ENCODE results near the gene DCAF4.

DCAF4 gene

GRCh38 chr14:72916174-72916573 is 10.1 kb upstream of the DCAF4 start:
- no peak for TF ChIP-seq POLR2AphosphoS5 (IDR thresholded peaks at IDR 0.05; ENCODE audit: low read depth, low read length)
- TF ChIP-seq FOXP2 (optimal IDR thresholded peaks at IDR 0.05; ENCODE audit: borderline replicate concordance, extremely low read depth, extremely low read length, insufficient read depth) = no peak
- no peak for TF ChIP-seq REST (IDR thresholded peaks at IDR 0.05; ENCODE audit: insufficient read depth in 1 of 2, low read depth in 2 of 2, low read length in 2 of 2)
- TF ChIP-seq TAF1 (IDR thresholded peaks at IDR 0.05; ENCODE audit: borderline replicate concordance, insufficient read depth, low read length) = no peak
- no peak for TF ChIP-seq SIN3A (IDR thresholded peaks at IDR 0.05; ENCODE audit: borderline replicate concordance, insufficient read depth, low read length)

GRCh38 chr14:72917094-72917802 is 9.0 kb upstream of the DCAF4 start:
- TF ChIP-seq REST (IDR thresholded peaks at IDR 0.05; ENCODE audit: insufficient read depth in 1 of 2, low read depth in 2 of 2, low read length in 2 of 2) (no peak), SIN3A (IDR thresholded peaks at IDR 0.05; ENCODE audit: borderline replicate concordance, insufficient read depth, low read length) (no peak)

GRCh38 chr14:72920008-72920407 is 6.3 kb upstream of the DCAF4 start:
- no peak for TF ChIP-seq FOXP2 (optimal IDR thresholded peaks at IDR 0.05; ENCODE audit: borderline replicate concordance, extremely low read depth, extremely low read length, insufficient read depth)
- TF ChIP-seq REST (IDR thresholded peaks at IDR 0.05; ENCODE audit: insufficient read depth in 1 of 2, low read depth in 2 of 2, low read length in 2 of 2) = no peak
- no peak for TF ChIP-seq SIN3A (IDR thresholded peaks at IDR 0.05; ENCODE audit: borderline replicate concordance, insufficient read depth, low read length)
- TF ChIP-seq TAF1 (IDR thresholded peaks at IDR 0.05; ENCODE audit: borderline replicate concordance, insufficient read depth, low read length) = no peak
- no peak for TF ChIP-seq POLR2AphosphoS5 (IDR thresholded peaks at IDR 0.05; ENCODE audit: low read depth, low read length)

- TF ChIP-seq TAF1 (IDR thresholded peaks at IDR 0.05; ENCODE audit: borderline replicate concordance, insufficient read depth, low read length) = no peak
- no peak for TF ChIP-seq FOXP2 (optimal IDR thresholded peaks at IDR 0.05; ENCODE audit: borderline replicate concordance, extremely low read depth, extremely low read length, insufficient read depth)
- no peak for TF ChIP-seq POLR2AphosphoS5 (IDR thresholded peaks at IDR 0.05; ENCODE audit: low read depth, low read length)
- TF ChIP-seq SIN3A (IDR thresholded peaks at IDR 0.05; ENCODE audit: borderline replicate concordance, insufficient read depth, low read length) = no peak
- TF ChIP-seq REST (IDR thresholded peaks at IDR 0.05; ENCODE audit: insufficient read depth in 1 of 2, low read depth in 2 of 2, low read length in 2 of 2) = no peak
These were observed 4.9 kb upstream of the DCAF4 start for GRCh38 chr14:72921396-72921795.

- TF ChIP-seq TAF1 (IDR thresholded peaks at IDR 0.05; ENCODE audit: borderline replicate concordance, insufficient read depth, low read length) (no peak), REST (IDR thresholded peaks at IDR 0.05; ENCODE audit: insufficient read depth in 1 of 2, low read depth in 2 of 2, low read length in 2 of 2) (no peak), SIN3A (IDR thresholded peaks at IDR 0.05; ENCODE audit: borderline replicate concordance, insufficient read depth, low read length) (no peak), POLR2AphosphoS5 (IDR thresholded peaks at IDR 0.05; ENCODE audit: low read depth, low read length) (no peak), FOXP2 (optimal IDR thresholded peaks at IDR 0.05; ENCODE audit: borderline replicate concordance, extremely low read depth, extremely low read length, insufficient read depth) (no peak)
These were observed 1.9 kb upstream of the DCAF4 start for GRCh38 chr14:72924337-72924736.
